ENCODE data around the gene ANKDD1A. TPM values are rescaled to one million over a fixed set of nuclear protein-coding genes. Genes with fewer than 3 reads are reported as not detected.

Gene ANKDD1A
- total RNA-seq, 4 donors from 2014 or later: 0.45 to 7.8 (median 2.4) TPM

DNA sequence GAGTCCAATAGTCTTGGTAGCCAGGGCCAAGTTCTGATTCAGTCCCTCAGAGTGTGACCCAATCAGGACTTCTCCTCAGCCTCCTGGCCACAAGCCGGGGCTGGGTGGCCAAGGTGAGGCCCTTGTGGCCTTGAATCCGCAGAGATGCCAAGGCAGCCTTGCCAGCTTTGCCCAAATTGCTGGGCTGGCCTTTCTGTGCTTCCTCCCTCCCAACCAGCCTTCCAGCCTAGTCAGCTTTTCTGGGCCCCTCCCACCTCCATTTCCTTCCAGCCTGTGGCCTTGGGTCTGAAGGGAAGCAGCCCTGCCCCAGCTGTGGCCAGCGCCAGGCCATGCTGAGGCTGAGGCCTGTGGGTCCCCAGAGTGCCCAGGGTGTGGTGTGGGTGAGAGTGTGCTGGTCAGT is 34.3 kb upstream of the ANKDD1A start:
- no peaks in the 10 kb centered on the region for H3K36me3 ChIP-seq
- peak in 1 of 4 donors; percentile 33 for TF ChIP-seq POLR2A (IDR thresholded peaks at IDR 0.05)
- TF ChIP-seq, protein P1, sequence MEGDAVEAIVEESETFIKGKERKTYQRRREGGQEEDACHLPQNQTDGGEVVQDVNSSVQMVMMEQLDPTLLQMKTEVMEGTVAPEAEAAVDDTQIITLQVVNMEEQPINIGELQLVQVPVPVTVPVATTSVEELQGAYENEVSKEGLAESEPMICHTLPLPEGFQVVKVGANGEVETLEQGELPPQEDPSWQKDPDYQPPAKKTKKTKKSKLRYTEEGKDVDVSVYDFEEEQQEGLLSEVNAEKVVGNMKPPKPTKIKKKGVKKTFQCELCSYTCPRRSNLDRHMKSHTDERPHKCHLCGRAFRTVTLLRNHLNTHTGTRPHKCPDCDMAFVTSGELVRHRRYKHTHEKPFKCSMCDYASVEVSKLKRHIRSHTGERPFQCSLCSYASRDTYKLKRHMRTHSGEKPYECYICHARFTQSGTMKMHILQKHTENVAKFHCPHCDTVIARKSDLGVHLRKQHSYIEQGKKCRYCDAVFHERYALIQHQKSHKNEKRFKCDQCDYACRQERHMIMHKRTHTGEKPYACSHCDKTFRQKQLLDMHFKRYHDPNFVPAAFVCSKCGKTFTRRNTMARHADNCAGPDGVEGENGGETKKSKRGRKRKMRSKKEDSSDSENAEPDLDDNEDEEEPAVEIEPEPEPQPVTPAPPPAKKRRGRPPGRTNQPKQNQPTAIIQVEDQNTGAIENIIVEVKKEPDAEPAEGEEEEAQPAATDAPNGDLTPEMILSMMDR (IDR thresholded peaks at IDR 0.05): no peak
- intact Hi-C loops (cut with DNase I): no loop called here
- H3K27ac ChIP-seq: peak overlapping the region in 3 of 4 donors; percentile 21 to 81 (median 77)
- no CpG with 5 or more reads among the region's 3 CpGs for whole genome bisulfite sequencing, 2 donors
- DNase-seq: no peak
- no peak overlapping the region for H3K4me3 ChIP-seq
- H3K4me1 ChIP-seq: peaks cover 20 to 48% (median 24%) of the 10 kb centered on the region in 3 donors
- no peaks in the 10 kb centered on the region for H3K27me3 ChIP-seq
- H3K9me3 ChIP-seq: no peaks in the 10 kb centered on the region

DNA sequence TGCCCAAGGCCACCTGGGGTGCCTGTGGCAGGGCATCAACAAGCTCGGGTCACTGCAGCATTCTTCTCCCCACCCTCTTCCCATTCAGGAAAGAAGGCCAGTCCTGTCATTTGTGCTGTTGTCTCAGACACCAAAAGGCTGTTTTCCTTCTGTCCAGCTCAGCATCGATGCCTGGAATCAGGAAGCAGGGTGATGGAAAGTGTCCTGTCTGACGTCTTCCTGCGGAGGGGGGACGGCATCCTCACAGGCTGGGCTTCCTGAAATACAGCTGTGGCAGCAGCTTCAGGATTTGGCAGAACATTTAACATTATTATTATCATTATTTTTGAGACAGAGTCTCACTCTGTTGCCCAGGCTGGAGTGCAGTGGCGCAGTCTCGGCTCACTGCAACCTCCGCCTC is 33.0 kb upstream of the ANKDD1A start:
- Histone ChIP-seq H3K9me3 (no peaks in the 10 kb centered on the region), H3K27me3 (no peaks in the 10 kb centered on the region), H3K36me3 (no peaks in the 10 kb centered on the region), H3K4me1 (peaks cover 27 to 48% (median 32%) of the 10 kb centered on the region in 3 donors), H3K4me3 (no peak overlapping the region), H3K27ac (peak overlapping the region; percentile 7 to 77 (median 55))
- intact Hi-C loops (cut with DNase I): no loop called here
- 84 to 89% methylated on average over 8 of the region's 8 CpGs for WGBS, 2 donors
- no peak for DNase-seq
- TF ChIP-seq, protein P1 (IDR thresholded peaks at IDR 0.05): no peak
- TF ChIP-seq POLR2A (IDR thresholded peaks at IDR 0.05): no peak

DNA sequence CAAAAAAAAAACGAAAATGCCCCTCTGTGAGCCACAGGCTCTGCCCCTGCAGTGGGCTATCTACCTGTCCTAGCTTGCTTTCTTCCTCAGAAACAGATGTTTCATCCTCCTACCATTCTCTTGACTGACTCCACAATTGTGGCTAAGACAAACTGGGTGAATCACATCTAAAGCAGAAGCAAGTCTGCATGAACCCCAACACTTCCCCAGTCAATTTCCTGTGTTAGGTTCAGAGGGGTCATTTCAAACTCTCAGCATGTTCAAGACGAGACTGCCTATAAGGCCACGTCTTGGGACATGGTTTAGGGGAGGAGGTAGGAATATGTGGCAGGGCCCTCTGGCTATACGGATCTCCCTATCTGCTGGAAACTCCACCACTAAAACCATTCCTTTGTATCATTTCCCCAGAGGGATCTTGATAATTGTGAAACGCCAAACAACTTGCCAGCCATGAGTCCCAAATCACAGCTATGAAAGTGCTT is 28.6 kb upstream of the ANKDD1A start:
- no peak for DNase-seq
- intact Hi-C loops (cut with DNase I): no loop called here

DNA sequence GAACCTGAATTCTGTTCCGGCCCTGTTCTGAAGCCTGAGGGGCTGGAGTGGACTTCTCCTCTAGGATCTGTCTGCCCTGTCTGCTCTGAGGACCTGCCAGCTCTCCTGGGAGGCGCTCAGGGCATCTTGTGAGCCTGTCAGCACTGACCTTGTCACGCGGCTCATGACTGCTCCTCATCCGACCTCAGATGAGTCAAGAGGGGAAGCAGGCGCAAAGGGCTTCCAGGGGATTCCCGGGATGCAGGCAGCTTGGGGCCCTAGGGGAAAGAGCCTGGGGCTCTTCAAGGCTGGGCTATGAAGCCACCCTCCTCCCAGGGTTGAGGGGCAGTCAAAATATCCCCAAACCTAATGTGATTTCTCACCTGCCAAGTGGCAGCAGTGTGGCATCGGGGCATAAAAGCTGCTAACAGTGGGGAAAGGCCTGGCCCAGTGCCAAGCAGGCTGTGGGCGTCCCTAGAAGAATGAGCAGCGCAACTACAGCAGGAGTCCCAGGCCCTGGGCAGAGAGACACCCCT is 27.6 kb upstream of the ANKDD1A start:
- Histone ChIP-seq H3K27me3 (no peaks in the 10 kb centered on the region), H3K4me3 (no peak overlapping the region), H3K27ac (peak overlapping the region; percentile 30 to 82 (median 56)), H3K9me3 (no peaks in the 10 kb centered on the region), H3K36me3 (no peaks in the 10 kb centered on the region), H3K4me1 (peaks cover 22 to 31% (median 27%) of the 10 kb centered on the region in 3 donors)
- WGBS, 2 donors: 24 to 25% methylated on average over 4 to 6 of the region's 10 CpGs
- intact Hi-C loops (cut with DNase I): no loop called here
- TF ChIP-seq, protein P1 (IDR thresholded peaks at IDR 0.05): no peak
- TF ChIP-seq POLR2A (IDR thresholded peaks at IDR 0.05): peak in 1 of 4 donors; percentile 23
- DNase-seq: no peak

More for the DNA sequence above, 28.6 kb upstream of the ANKDD1A start:
- 31 to 45% methylated on average over 4 to 5 of the region's 5 CpGs for WGBS, 2 donors
- no peak overlapping the region for H3K4me3 ChIP-seq
- H3K27me3 ChIP-seq: no peaks in the 10 kb centered on the region
- no peaks in the 10 kb centered on the region for H3K36me3 ChIP-seq
- no peaks in the 10 kb centered on the region for H3K9me3 ChIP-seq
- TF ChIP-seq POLR2A (IDR thresholded peaks at IDR 0.05): no peak
- TF ChIP-seq, protein P1 (IDR thresholded peaks at IDR 0.05): no peak
- peaks cover 22 to 38% (median 27%) of the 10 kb centered on the region in 3 donors for H3K4me1 ChIP-seq
- peak overlapping the region; percentile 30 to 82 (median 56) for H3K27ac ChIP-seq

DNA sequence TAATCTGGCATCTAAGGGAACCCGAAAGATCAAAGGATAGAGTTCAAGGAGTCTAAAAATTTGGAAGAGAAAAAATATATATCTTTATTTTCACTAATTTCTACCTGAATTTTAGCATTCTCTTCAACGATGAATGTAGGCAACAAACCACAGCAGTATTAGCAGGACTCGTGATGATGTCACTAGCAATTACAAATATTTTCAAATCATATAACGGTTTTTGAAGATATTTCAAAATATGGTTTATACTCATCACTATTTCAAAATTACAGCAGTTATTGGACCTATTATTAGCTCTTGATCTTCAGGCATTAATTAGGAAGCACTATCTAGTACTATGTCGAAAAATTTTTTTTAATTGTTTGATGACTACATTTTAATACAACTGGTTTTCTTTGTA is 27.0 kb upstream of the ANKDD1A start:
- H3K36me3 ChIP-seq: no peaks in the 10 kb centered on the region
- TF ChIP-seq POLR2A (IDR thresholded peaks at IDR 0.05): no peak
- TF ChIP-seq, protein P1 (IDR thresholded peaks at IDR 0.05): no peak
- H3K4me1 ChIP-seq: peaks cover 22 to 31% (median 27%) of the 10 kb centered on the region in 3 donors
- H3K27ac ChIP-seq: peak overlapping the region in 1 of 4 donors; percentile 30
- DNase-seq: no peak
- 62 to 80% methylated on average over 5 of the region's 5 CpGs for WGBS, 2 donors
- H3K4me3 ChIP-seq: no peak overlapping the region
- no peaks in the 10 kb centered on the region for H3K9me3 ChIP-seq
- intact Hi-C loops (cut with DNase I): no loop called here
- H3K27me3 ChIP-seq: no peaks in the 10 kb centered on the region

Measured in esophagus squamous epithelium (tissue), 5 donors.